ENCODE results near the gene CA10. TPM values are rescaled to one million over a fixed set of nuclear protein-coding genes. Genes with fewer than 3 reads are reported as not detected.

The CA10 gene
- total RNA-seq, 4 donors from 2014 or later, result not detected

DNA sequence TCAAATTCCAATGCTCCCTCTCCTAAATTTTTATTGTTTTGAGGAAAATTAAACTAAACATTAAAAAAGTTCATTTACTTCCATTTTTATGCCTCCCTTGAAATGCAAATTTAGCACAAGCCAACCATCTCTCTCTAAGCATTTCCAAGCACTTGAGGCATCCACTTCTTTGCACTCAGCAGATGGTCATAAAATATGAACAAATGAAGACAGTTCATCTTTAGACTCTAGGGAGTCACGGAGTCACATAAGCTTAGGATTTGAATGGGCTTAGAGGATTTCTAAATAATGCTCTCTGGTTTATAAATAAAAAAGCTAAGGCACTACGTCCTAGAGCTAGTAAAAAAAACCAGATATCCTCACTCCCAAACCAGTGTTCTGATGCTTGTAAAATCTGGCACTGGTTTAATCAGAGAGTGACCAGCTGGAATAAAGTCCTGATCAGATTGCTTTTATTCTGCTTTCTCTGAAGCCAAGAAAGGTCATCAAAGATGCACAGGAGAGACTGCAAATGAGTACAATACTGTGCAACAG, 204.2 kb downstream of the CA10 start:
- H3K36me3 ChIP-seq, result no peaks in the 10 kb centered on the region
- H3K27ac ChIP-seq, result no peak overlapping the region
- no peak for ATAC-seq
- 13 to 25% methylated on average over 2 of the region's 2 CpGs for WGBS, 2 donors (ENCODE audit: low coverage in 1 of 2)
- no peaks in the 10 kb centered on the region for H3K9me3 ChIP-seq
- H3K4me3 ChIP-seq, result no peak overlapping the region
- H3K27me3 ChIP-seq, result no peaks in the 10 kb centered on the region
- H3K4me1 ChIP-seq, result no peaks in the 10 kb centered on the region
- TF ChIP-seq POLR2A (IDR thresholded peaks at IDR 0.05), result no peak

DNA sequence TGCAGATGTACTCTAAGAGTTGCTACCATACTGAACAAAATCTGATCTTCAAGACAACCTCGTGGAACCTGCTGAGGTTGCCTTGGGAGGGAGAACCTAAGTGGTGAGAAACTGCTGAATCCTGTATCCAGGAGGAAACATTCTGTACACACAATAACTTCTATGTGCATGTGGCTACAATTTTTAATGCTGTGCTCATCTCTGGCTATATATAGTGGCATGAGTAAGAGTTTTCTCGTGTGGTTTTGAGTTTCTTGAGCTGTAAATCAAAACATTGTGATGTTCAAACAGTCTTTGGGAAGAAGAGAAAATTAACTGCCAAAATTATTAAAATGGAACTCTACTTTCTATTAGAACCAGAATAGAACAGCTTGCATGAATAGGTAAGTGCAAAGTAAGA, 206.8 kb downstream of the CA10 start:
- no peak for ATAC-seq
- Histone ChIP-seq H3K36me3 (no peaks in the 10 kb centered on the region), H3K4me1 (no peaks in the 10 kb centered on the region), H3K9me3 (no peaks in the 10 kb centered on the region), H3K4me3 (no peak overlapping the region), H3K27ac (no peak overlapping the region), H3K27me3 (peaks cover 4% of the 10 kb centered on the region)
- no peak for TF ChIP-seq CTCF (IDR thresholded peaks at IDR 0.05)
- no peak for TF ChIP-seq EP300 (IDR thresholded peaks at IDR 0.05)
- TF ChIP-seq POLR2AphosphoS5 (IDR thresholded peaks at IDR 0.05), result no peak
- no peak for TF ChIP-seq POLR2A (IDR thresholded peaks at IDR 0.05)
- WGBS, 2 donors (ENCODE audit: low coverage in 1 of 2), result 4 to 9% methylated on average over 2 of the region's 2 CpGs

- Histone ChIP-seq H3K36me3 (no peaks in the 10 kb centered on the region), H3K9me3 (no peaks in the 10 kb centered on the region), H3K27me3 (peaks cover 4% of the 10 kb centered on the region), H3K27ac (no peak overlapping the region), H3K4me3 (no peak overlapping the region), H3K4me1 (no peaks in the 10 kb centered on the region)
- TF ChIP-seq CTCF (IDR thresholded peaks at IDR 0.05), result no peak
- no peak for TF ChIP-seq EP300 (IDR thresholded peaks at IDR 0.05)
- 70 to 89% methylated on average over 2 to 4 of the region's 4 CpGs for WGBS, 2 donors (ENCODE audit: low coverage in 1 of 2)
- ATAC-seq, result no peak
Measured at GRCh38 chr17:51948128-51948527, 210.4 kb downstream of the CA10 start.

- 17 to 26% methylated on average over 3 of the region's 3 CpGs for WGBS, 2 donors (ENCODE audit: low coverage in 1 of 2)
- no peak overlapping the region for H3K4me3 ChIP-seq
- no peak for TF ChIP-seq POLR2A (IDR thresholded peaks at IDR 0.05)
- TF ChIP-seq POLR2AphosphoS5 (IDR thresholded peaks at IDR 0.05), result no peak
- TF ChIP-seq EP300 (IDR thresholded peaks at IDR 0.05), result no peak
- TF ChIP-seq CTCF (IDR thresholded peaks at IDR 0.05), result no peak
- no peaks in the 10 kb centered on the region for H3K4me1 ChIP-seq
- H3K9me3 ChIP-seq, result no peaks in the 10 kb centered on the region
- no peak for ATAC-seq
- no peaks in the 10 kb centered on the region for H3K36me3 ChIP-seq
- H3K27ac ChIP-seq, result no peak overlapping the region
- H3K27me3 ChIP-seq, result peaks cover 4% of the 10 kb centered on the region
Measured at GRCh38 chr17:51947160-51947735, 211.3 kb downstream of the CA10 start.

- H3K4me1 ChIP-seq, result no peaks in the 10 kb centered on the region
- H3K36me3 ChIP-seq, result no peaks in the 10 kb centered on the region
- no peak overlapping the region for H3K4me3 ChIP-seq
- no peaks in the 10 kb centered on the region for H3K9me3 ChIP-seq
- TF ChIP-seq POLR2A (IDR thresholded peaks at IDR 0.05) (no peak), CTCF (IDR thresholded peaks at IDR 0.05) (no peak), POLR2AphosphoS5 (IDR thresholded peaks at IDR 0.05) (no peak), EP300 (IDR thresholded peaks at IDR 0.05) (no peak)
- H3K27me3 ChIP-seq, result peaks cover 4% of the 10 kb centered on the region
- 78 to 90% methylated on average over 2 of the region's 2 CpGs for WGBS, 2 donors (ENCODE audit: low coverage in 1 of 2)
- no peak for ATAC-seq
- H3K27ac ChIP-seq, result no peak overlapping the region
Measured at GRCh38 chr17:51946311-51946710, 212.2 kb downstream of the CA10 start.

Measured in gastroesophageal sphincter (tissue), 4 donors.